ENCODE data around the gene PRELID1. TPM values are rescaled to one million over a fixed set of nuclear protein-coding genes. Genes with fewer than 3 reads are reported as not detected.

PRELID1 gene
- total and polyA plus RNA-seq, 11 donors, result 30.3 to 160 (median 42.4) TPM

- TF ChIP-seq, protein P1, sequence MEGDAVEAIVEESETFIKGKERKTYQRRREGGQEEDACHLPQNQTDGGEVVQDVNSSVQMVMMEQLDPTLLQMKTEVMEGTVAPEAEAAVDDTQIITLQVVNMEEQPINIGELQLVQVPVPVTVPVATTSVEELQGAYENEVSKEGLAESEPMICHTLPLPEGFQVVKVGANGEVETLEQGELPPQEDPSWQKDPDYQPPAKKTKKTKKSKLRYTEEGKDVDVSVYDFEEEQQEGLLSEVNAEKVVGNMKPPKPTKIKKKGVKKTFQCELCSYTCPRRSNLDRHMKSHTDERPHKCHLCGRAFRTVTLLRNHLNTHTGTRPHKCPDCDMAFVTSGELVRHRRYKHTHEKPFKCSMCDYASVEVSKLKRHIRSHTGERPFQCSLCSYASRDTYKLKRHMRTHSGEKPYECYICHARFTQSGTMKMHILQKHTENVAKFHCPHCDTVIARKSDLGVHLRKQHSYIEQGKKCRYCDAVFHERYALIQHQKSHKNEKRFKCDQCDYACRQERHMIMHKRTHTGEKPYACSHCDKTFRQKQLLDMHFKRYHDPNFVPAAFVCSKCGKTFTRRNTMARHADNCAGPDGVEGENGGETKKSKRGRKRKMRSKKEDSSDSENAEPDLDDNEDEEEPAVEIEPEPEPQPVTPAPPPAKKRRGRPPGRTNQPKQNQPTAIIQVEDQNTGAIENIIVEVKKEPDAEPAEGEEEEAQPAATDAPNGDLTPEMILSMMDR (IDR thresholded peaks at IDR 0.05), result no peak
- TF ChIP-seq POLR2A (IDR thresholded peaks at IDR 0.05), result no peak
- Histone ChIP-seq H3K27me3 (no peaks in the 10 kb centered on the region), H3K9me3 (no peaks in the 10 kb centered on the region), H3K4me3 (peak overlapping the region in 3 of 12 donors; percentile 6 to 40 (median 7)), H3K36me3 (peaks cover 0 to 32% (median 25%) of the 10 kb centered on the region in 9 donors), H3K4me1 (peaks cover 0 to 89% (median 35%) of the 10 kb centered on the region in 12 donors), H3K27ac (peak overlapping the region in 3 of 12 donors; percentile 9 to 88 (median 26))
- intact Hi-C loops (cut with DNase I), result loop anchor here in 3 of 10 donors (10.0 kb wide), 1 partner anchor 193 kb away; no protein-coding TSS in a partner anchor
- ATAC-seq, result no peak
- WGBS, 4 donors, result 80 to 90% (median 88%) methylated on average over 26 to 43 of the region's 43 CpGs
- peak in 2 of 5 donors; percentile 26 to 31 for DNase-seq
Measured at GRCh38 chr5:177307544-177308363, 4.2 kb downstream of the PRELID1 start.

- WGBS, 4 donors, result 87 to 92% (median 90%) methylated on average over 11 of the region's 11 CpGs
- intact Hi-C loops (cut with DNase I), result loop anchor here in 3 of 10 donors (10.0 kb wide), 1 partner anchor 194 kb away; no protein-coding TSS in a partner anchor
- DNase-seq, result peak in 1 of 5 donors; percentile 17
- H3K4me1 ChIP-seq, result peaks cover 0 to 96% (median 35%) of the 10 kb centered on the region in 12 donors
- no peak for TF ChIP-seq POLR2A (IDR thresholded peaks at IDR 0.05)
- H3K27me3 ChIP-seq, result no peaks in the 10 kb centered on the region
- no peak for ATAC-seq
- H3K9me3 ChIP-seq, result no peaks in the 10 kb centered on the region
- H3K27ac ChIP-seq, result no peak overlapping the region
- H3K36me3 ChIP-seq, result peaks cover 0 to 32% (median 25%) of the 10 kb centered on the region in 9 donors
- no peak overlapping the region for H3K4me3 ChIP-seq
Measured at GRCh38 chr5:177308740-177309139, 5.1 kb downstream of the PRELID1 start.

DNA sequence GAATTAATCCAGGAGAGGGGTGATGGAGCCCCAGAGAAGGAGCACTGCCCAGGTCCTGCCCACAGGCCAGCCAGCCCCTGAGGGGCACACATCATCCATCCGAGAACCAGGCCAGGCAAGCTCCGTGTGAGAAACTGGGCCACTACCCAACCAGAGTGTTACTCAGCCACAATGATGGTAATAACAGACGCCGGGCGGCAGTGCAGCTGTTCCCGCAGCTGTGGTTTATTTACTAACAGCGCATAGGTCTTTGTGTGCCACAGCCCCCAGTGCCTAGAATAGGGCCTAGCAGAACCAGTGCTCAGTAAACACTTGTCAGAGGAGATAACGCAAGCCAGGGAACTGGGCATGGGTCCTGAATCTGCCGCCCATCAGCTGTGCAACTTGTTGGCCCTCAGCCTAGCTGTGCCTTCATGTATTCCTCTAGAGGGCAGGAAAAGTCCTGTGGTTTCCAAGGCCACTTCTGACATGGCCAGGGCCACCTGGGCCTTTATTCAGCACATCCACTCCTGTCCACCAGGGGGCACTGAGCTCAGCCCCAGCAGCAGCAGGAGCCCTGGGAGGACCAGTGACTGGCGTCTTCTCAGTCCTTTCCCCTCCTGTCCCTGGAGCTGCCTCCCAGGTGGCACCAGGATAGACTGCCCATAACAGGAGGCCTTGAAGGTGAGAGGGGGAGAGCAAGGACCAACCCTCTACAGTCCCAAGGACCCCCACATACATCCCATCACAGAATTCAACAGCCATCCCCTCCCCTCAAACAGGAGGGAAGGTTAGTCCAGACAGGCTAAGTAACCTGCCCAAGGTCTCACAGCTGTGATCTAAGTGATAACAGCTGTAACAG, 6.0 kb downstream of the PRELID1 start:
- Histone ChIP-seq H3K36me3 (peaks cover 0 to 32% (median 25%) of the 10 kb centered on the region in 9 donors), H3K9me3 (no peaks in the 10 kb centered on the region), H3K27ac (peak overlapping the region in 1 of 12 donors; percentile 33), H3K4me1 (peaks cover 0 to 89% (median 30%) of the 10 kb centered on the region in 12 donors), H3K27me3 (no peaks in the 10 kb centered on the region), H3K4me3 (no peak overlapping the region)
- DNase-seq (peak in 4 of 5 donors; percentile 50 to 72 (median 64)), ATAC-seq (peak; percentile 12 to 38 (median 28))
- WGBS, 4 donors, result 39 to 69% (median 60%) methylated on average over 5 to 10 of the region's 10 CpGs
- intact Hi-C loops (cut with DNase I), result loop anchor here in 7 of 10 donors (5.0 to 10.0 kb wide), 6 partner anchors 55 to 195 kb away; partner anchors contain the start of genes DOK3 (in 1 of the 7) and SLC34A1 (in 1 of the 7)
- no peak for TF ChIP-seq POLR2A (IDR thresholded peaks at IDR 0.05)
- TF ChIP-seq, protein P1 (IDR thresholded peaks at IDR 0.05), result peak; percentile 59 to 88 (median 76)

GRCh38 chr5:177310332-177310731, 6.7 kb downstream of the PRELID1 start:
- H3K36me3 ChIP-seq, result peaks cover 0 to 27% (median 21%) of the 10 kb centered on the region in 9 donors
- intact Hi-C loops (cut with DNase I), result loop anchor here in 7 of 10 donors (5.0 to 10.0 kb wide), 6 partner anchors 54 to 196 kb away; partner anchors contain the start of genes DOK3 (in 1 of the 7) and SLC34A1 (in 1 of the 7)
- no peak overlapping the region for H3K27ac ChIP-seq
- DNase-seq, result peak in 3 of 5 donors; percentile 25 to 29 (median 27)
- WGBS, 4 donors, result 80 to 94% (median 91%) methylated on average over 10 to 13 of the region's 13 CpGs
- no peak for TF ChIP-seq POLR2A (IDR thresholded peaks at IDR 0.05)
- TF ChIP-seq, protein P1 (IDR thresholded peaks at IDR 0.05), result no peak
- ATAC-seq, result no peak
- H3K9me3 ChIP-seq, result no peaks in the 10 kb centered on the region
- H3K4me3 ChIP-seq, result peak overlapping the region in 1 of 12 donors; percentile 65
- peaks cover 0 to 82% (median 26%) of the 10 kb centered on the region in 12 donors for H3K4me1 ChIP-seq
- no peaks in the 10 kb centered on the region for H3K27me3 ChIP-seq
